ENCODE data around the gene CALY.

CALY gene

GRCh38 chr10:133292919-133293809, 43.5 kb downstream of the CALY start:
- DNase-seq (ENCODE audit: low read depth in 4 of 4, low spot score in 1 of 4), result no peak

- no peak for DNase-seq (ENCODE audit: low read depth in 4 of 4, low spot score in 1 of 4)
Measured at GRCh38 chr10:133289761-133290160, 46.9 kb downstream of the CALY start.

GRCh38 chr10:133287832-133288500, 48.7 kb downstream of the CALY start:
- DNase-seq (ENCODE audit: low read depth in 4 of 4, low spot score in 1 of 4), result no peak

- no peak for DNase-seq (ENCODE audit: low read depth in 4 of 4, low spot score in 1 of 4)
Measured at GRCh38 chr10:133286366-133286765, 50.3 kb downstream of the CALY start.

- no peak for DNase-seq (ENCODE audit: low read depth in 4 of 4, low spot score in 1 of 4)
Measured at GRCh38 chr10:133285217-133285616, 51.5 kb downstream of the CALY start.

GRCh38 chr10:133283931-133284330, 52.8 kb downstream of the CALY start:
- DNase-seq (ENCODE audit: low read depth in 4 of 4, low spot score in 1 of 4), result no peak

GRCh38 chr10:133282846-133283390, 53.8 kb downstream of the CALY start:
- DNase-seq (ENCODE audit: low read depth in 4 of 4, low spot score in 1 of 4), result no peak

- no peak for DNase-seq (ENCODE audit: low read depth in 4 of 4, low spot score in 1 of 4)
Measured at GRCh38 chr10:133281628-133282372, 54.9 kb downstream of the CALY start.

GRCh38 chr10:133281084-133281483, 55.6 kb downstream of the CALY start:
- no peak for DNase-seq (ENCODE audit: low read depth in 4 of 4, low spot score in 1 of 4)

- no peak for DNase-seq (ENCODE audit: low read depth in 4 of 4, low spot score in 1 of 4)
Measured at GRCh38 chr10:133280391-133281059, 56.2 kb downstream of the CALY start.

GRCh38 chr10:133279326-133280226, 57.1 kb downstream of the CALY start:
- no peak for DNase-seq (ENCODE audit: low read depth in 4 of 4, low spot score in 1 of 4)

- no peak for DNase-seq (ENCODE audit: low read depth in 4 of 4, low spot score in 1 of 4)
Measured at GRCh38 chr10:133278577-133279265, 58.0 kb downstream of the CALY start.

- DNase-seq (ENCODE audit: low read depth in 4 of 4, low spot score in 1 of 4), result no peak
Measured at GRCh38 chr10:133277993-133278576, 58.6 kb downstream of the CALY start.

GRCh38 chr10:133277277-133277992, 59.3 kb downstream of the CALY start:
- DNase-seq (ENCODE audit: low read depth in 4 of 4, low spot score in 1 of 4), result no peak

- DNase-seq (ENCODE audit: low read depth in 4 of 4, low spot score in 1 of 4), result peak in 3 of 4 experiments; percentile 43 to 76 (median 55)
Measured at GRCh38 chr10:133276435-133277201, 60.1 kb downstream of the CALY start, which contains the start of gene ADAM8. Gene ADAM8, minus strand, starts transcription at chr10:133276868. Its CDS starts 51 bp downstream, at chr10:133276817.

GRCh38 chr10:133276100-133276434, 60.6 kb downstream of the CALY start:
- DNase-seq (ENCODE audit: low read depth in 4 of 4, low spot score in 1 of 4), result no peak

GRCh38 chr10:133275684-133276092, 61.0 kb downstream of the CALY start:
- peak in 2 of 4 experiments; percentile 31 to 38 for DNase-seq (ENCODE audit: low read depth in 4 of 4, low spot score in 1 of 4)

Data from stimulated activated CD4-positive, alpha-beta T cell treated with anti-CD3 and anti-CD28 coated beads, Interleukin-1b, Interleukin-23, amount 100 ng/mL, for 24 hours (primary cell).